HEK293T (cell line): ENCODE measurements around the gene IRF7.
A peak's percentile ranks its signal among the peaks of the same experiment; 100 is the strongest.

Experiments
- CTCF ChIA-PET: fragments of 350-600 bp; formaldehyde crosslinking; extraction: SDS; loops from one replicate; lab custom pipeline; 2021; ENCODE audit warnings: antibody characterized with exemption, inconsistent platforms; lab: Yijun Ruan, JAX
- POLR2A ChIA-PET: fragments of 350-600 bp; formaldehyde crosslinking; extraction: SDS; loops from one replicate; lab custom pipeline; 2020; ENCODE audit warnings: antibody characterized with exemption, inconsistent platforms; lab: Yijun Ruan, JAX
- DNase-seq: peaks from one replicate; pipeline ENCODE4 v3.0.0; 2012; ENCODE audit warnings: mixed read lengths; ENCODE audit errors: extremely low spot score
- ARNT ChIP-seq: fragments of 450-650 bp; IDR thresholded peaks from 2 replicates; pipeline ENCODE4 v1.6.1; 2017; ENCODE audit warnings: mild to moderate bottlenecking
- BHLHE40 ChIP-seq: fragments of 450-650 bp; IDR thresholded peaks from 2 replicates; pipeline ENCODE4 v1.6.1; 2016; ENCODE audit warnings: mild to moderate bottlenecking, moderate library complexity, borderline replicate concordance
- CTBP1 ChIP-seq: fragments of 450-650 bp; IDR thresholded peaks from 2 replicates; pipeline ENCODE4 v1.6.1; 2016; ENCODE audit warnings: borderline replicate concordance
- ELF4 ChIP-seq: fragments of 450-650 bp; IDR thresholded peaks from 2 replicates; pipeline ENCODE4 v1.6.1; 2017; ENCODE audit warnings: antibody characterized with exemption
- FOXA1 ChIP-seq: fragments of 450-650 bp; IDR thresholded peaks from 2 replicates; pipeline ENCODE4 v1.6.1; 2016; ENCODE audit warnings: mild to moderate bottlenecking
- FOXK2 ChIP-seq: fragments of 450-650 bp; IDR thresholded peaks from 2 replicates; pipeline ENCODE4 v1.6.1; 2016; ENCODE audit warnings: mild to moderate bottlenecking
- FOXM1 ChIP-seq: fragments of 450-650 bp; IDR thresholded peaks from 2 replicates; pipeline ENCODE4 v1.6.1; 2017; ENCODE audit warnings: mild to moderate bottlenecking, borderline replicate concordance
- HDGF ChIP-seq: fragments of 450-650 bp; IDR thresholded peaks from 2 replicates; pipeline ENCODE4 v1.6.1; 2017; ENCODE audit warnings: antibody characterized with exemption, borderline replicate concordance
- L3MBTL2 ChIP-seq: fragments of 450-650 bp; conservative IDR thresholded peaks from 2 replicates; pipeline ENCODE4 v1.6.1; 2016; ENCODE audit warnings: mild to moderate bottlenecking
- LEF1 ChIP-seq: fragments of 450-650 bp; IDR thresholded peaks from 2 replicates; pipeline ENCODE4 v1.6.1; 2017; ENCODE audit warnings: mild to moderate bottlenecking, borderline replicate concordance
- NFRKB ChIP-seq: fragments of 450-650 bp; IDR thresholded peaks from 2 replicates; pipeline ENCODE4 v1.6.1; 2016; ENCODE audit warnings: mild to moderate bottlenecking, moderate library complexity
- SP1 ChIP-seq: fragments of 450-650 bp; IDR thresholded peaks from 2 replicates; pipeline ENCODE4 v1.6.1; 2017
- SUZ12 ChIP-seq: fragments of 450-650 bp; IDR thresholded peaks from 2 replicates; pipeline ENCODE4 v1.6.1; 2016; ENCODE audit warnings: mild to moderate bottlenecking
- TARDBP ChIP-seq: fragments of 450-650 bp; IDR thresholded peaks from 2 replicates; pipeline ENCODE4 v1.6.1; 2016
- ZNF384 ChIP-seq: fragments of 450-650 bp; IDR thresholded peaks from 2 replicates; pipeline ENCODE4 v1.6.1; 2016
- TF ChIP-seq, protein P1 (sequence below): fragments of 450-650 bp; IDR thresholded peaks from 2 replicates; pipeline ENCODE4 v1.6.1; 2016

Gene IRF7

DNA sequence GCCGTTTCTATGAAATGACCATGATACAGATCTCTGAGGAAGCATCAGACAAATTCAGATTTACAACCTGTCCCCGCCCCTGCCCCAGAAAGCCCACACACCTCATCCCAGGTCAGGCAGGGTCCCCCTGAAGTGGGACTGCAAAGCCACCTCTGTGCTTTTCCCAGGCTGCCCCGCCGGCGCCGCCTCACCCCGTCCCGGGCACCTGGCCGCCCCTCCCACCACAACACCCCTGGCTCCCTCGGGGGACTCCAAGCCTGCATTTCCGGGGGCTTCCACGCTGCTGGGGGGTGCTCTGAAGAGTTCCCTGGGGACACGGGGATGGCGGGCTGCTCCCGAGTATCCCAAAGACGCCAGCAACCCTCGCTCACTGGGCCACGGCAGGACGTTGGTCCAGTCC is 44.5 kb upstream of the IRF7 start:
- no peak for DNase-seq
- CTCF ChIA-PET = no interaction called here
- POLR2A ChIA-PET = no interaction called here
- TF ChIP-seq ARNT = no peak
- TF ChIP-seq, protein P1, sequence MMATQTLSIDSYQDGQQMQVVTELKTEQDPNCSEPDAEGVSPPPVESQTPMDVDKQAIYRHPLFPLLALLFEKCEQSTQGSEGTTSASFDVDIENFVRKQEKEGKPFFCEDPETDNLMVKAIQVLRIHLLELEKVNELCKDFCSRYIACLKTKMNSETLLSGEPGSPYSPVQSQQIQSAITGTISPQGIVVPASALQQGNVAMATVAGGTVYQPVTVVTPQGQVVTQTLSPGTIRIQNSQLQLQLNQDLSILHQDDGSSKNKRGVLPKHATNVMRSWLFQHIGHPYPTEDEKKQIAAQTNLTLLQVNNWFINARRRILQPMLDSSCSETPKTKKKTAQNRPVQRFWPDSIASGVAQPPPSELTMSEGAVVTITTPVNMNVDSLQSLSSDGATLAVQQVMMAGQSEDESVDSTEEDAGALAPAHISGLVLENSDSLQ = no peak
- TF ChIP-seq ELF4 = no peak
- no peak for TF ChIP-seq FOXA1
- TF ChIP-seq FOXK2 = no peak
- TF ChIP-seq CTBP1 = no peak
- TF ChIP-seq BHLHE40 = no peak

DNA sequence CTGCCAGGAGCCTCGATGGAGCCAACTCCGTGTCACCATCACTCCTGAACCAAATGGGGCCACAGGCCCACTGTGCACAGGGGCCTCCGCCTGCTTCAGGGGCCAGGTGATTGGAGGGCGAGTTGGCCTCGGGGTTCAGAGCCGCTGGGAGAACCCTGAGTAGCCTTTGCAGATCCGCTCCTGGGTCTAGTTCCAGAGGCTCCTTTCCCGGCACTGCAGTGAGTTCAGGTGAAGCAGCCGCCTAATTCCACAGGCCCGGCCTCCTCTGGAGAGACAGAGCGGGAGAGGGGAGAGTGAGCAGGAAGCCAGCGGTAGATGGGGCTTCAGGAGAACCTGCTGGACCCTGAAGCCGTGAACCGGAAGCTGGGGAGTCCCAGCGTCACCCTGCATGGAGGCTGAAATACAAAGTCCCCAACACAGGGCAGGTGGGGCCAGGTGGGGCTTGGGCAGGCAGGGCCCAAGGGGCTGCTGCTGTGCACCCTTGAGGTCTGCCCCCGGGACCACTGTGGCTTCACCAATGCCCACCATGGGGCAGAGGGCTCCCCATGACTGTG is 43.9 kb upstream of the IRF7 start:
- CTCF ChIA-PET = no interaction called here
- POLR2A ChIA-PET = no interaction called here

DNA sequence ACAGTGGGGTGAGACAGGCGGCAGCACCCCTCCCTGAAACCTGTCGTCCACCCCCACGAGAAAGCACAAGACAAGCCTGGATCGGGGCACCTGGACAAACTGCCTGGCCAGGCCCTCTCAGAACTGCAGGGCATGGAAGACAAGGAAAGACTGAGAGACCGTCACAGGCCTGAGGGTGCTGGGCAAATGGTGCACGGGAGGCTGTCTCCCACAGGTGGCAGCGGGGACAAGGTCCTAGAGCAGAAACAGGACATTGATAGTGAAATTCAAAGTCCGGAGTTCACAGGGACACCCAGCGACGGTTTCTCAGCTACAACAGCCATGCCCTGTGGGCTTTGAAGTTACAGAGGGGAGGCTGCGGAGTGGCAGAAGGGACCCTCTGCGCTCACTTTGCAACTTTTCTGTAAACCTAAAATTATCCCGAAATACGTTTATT is 42.0 kb upstream of the IRF7 start:
- POLR2A ChIA-PET = no interaction called here
- CTCF ChIA-PET = interaction anchor here (0.6 kb wide), 1 partner anchor 11 kb away, joined by 3 read pairs; no protein-coding TSS in a partner anchor
- TF ChIP-seq BHLHE40 (no peak), TARDBP (no peak), LEF1 (no peak), ARNT (no peak), SP1 (no peak), ELF4 (no peak), HDGF (no peak), FOXA1 (no peak)
- TF ChIP-seq, protein P1 = no peak
- DNase-seq = no peak

More for the DNA sequence above, 43.9 kb upstream of the IRF7 start:
- no peak for DNase-seq
- TF ChIP-seq ZNF384 = no peak
- no peak for TF ChIP-seq SUZ12
- no peak for TF ChIP-seq L3MBTL2
- TF ChIP-seq FOXA1 = no peak
- no peak for TF ChIP-seq TARDBP
- no peak for TF ChIP-seq BHLHE40
- TF ChIP-seq, protein P1 = no peak
- no peak for TF ChIP-seq NFRKB
- TF ChIP-seq LEF1 = no peak
- TF ChIP-seq FOXK2 = no peak
- no peak for TF ChIP-seq HDGF
- no peak for TF ChIP-seq CTBP1
- TF ChIP-seq ELF4 = no peak
- no peak for TF ChIP-seq SP1
- no peak for TF ChIP-seq ARNT
- TF ChIP-seq FOXM1 = no peak

DNA sequence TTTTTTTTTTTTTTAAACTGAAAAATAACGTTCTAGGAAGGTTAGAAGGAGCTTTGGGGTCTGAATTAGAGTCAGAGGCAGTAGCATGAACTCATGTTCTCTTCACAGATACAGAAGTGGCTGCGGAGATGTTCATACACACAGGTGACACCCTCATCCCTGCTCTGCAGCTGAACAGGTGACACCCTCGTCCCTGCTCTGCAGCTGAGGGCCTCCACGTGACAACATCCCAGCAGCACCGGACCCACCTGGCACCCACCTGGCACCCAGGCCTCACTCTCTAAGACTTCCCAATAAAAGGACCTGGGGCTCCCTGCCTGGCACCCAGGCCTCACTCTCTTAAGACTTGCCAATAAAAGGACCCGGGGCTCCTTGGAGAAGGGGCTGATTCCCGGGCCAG is 41.1 kb upstream of the IRF7 start:
- CTCF ChIA-PET = interaction anchor here (0.6 kb wide), 1 partner anchor 12 kb away, joined by 3 read pairs; no protein-coding TSS in a partner anchor
- peak; percentile 3 for DNase-seq
- POLR2A ChIA-PET = no interaction called here
- TF ChIP-seq SUZ12 (no peak), ZNF384 (no peak), TARDBP (no peak), HDGF (no peak), CTBP1 (no peak), FOXA1 (no peak), SP1 (no peak), NFRKB (no peak), FOXM1 (no peak), LEF1 (no peak), BHLHE40 (no peak), FOXK2 (no peak)
- TF ChIP-seq, protein P1 = no peak

DNA sequence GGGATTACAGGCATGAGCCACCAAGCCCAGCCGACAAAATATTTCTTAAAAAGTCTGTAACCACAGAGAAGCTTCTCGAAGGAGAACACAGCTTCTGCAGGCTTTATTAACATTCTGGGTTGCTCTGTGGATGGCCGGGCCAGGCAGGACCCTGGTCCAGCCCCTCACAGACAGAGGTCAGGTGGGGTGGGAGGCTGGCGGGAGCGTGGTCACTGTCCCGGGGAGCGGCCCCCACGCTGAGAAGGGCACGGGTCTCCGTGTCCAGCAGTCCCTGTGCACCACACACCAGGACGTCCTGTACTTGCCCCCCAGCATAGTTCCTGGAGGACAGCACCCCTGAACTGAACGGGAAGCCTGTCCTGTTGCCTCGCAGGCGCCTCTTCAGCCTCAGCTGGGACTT is 40.7 kb upstream of the IRF7 start:
- ChIA-PET POLR2A (no interaction called here), CTCF (no interaction called here)
- TF ChIP-seq LEF1 (no peak), L3MBTL2 (no peak), NFRKB (no peak), BHLHE40 (no peak), ELF4 (no peak), ZNF384 (no peak), FOXM1 (no peak), TARDBP (no peak), FOXA1 (no peak), HDGF (no peak), SP1 (no peak), SUZ12 (no peak), FOXK2 (no peak), CTBP1 (no peak)
- TF ChIP-seq, protein P1 = no peak
- DNase-seq = peak; percentile 3
